Measurements from ENCODE around the gene RPGRIP1L. TPM values are rescaled to one million over a fixed set of nuclear protein-coding genes. Genes with fewer than 3 reads are reported as not detected.
A peak's percentile ranks its signal among the peaks of the same experiment; 100 is the strongest.

RPGRIP1L gene
- total RNA-seq, 1 donor from 2014 or later = 1.1 TPM

GRCh38 chr16:53608094-53608493 lies 95.6 kb downstream of the RPGRIP1L start:
- no peak for ATAC-seq
- DNase-seq (ENCODE audit: low spot score) = no peak

DNA sequence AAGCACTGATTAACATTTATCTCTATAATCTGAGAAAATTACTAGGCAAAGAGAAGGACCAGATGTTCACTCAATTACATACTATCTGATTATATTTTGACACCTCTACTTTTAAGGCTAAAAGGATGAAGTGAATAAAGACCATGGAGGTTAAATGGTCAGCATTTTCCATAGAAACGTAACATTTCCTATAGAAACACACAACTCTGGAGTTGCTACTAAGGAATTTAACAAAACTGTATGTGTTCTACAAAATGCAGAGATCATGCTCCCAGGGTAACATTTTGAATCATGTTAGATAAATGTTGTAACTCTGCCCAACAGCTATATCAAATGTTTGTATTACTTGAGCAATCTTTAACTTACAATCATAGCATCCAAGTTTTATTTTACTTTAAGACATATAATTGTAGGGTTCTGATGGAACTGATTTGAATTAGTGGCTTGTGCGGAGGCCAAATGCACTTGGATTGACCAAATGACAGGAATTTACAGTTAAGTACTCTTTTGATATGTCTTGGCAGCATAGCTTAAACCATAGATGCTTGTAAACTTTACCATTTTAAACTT lies 97.7 kb downstream of the RPGRIP1L start:
- DNase-seq (ENCODE audit: low spot score) = no peak

DNA sequence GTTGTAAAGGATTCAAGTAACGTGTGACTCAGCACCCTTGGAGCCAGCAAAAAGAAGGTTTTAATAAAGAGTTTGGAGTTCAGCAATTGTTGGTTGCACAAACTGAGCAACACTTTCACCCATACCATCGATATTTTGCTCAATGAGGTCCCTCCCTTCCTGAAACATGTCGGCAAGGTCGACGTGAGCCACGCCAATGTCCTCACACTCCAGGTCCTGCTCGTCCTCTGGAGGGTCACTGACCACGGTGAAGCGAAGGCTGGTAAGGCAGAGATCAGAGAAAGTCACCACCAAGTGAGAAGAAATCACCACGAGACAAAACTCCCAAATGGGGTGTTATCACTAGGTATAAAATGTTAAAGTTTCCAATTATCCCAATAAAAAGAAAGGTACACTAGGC lies 98.3 kb downstream of the RPGRIP1L start:
- DNase-seq (ENCODE audit: low spot score) (no peak), ATAC-seq (no peak)

More for the DNA sequence above, 97.7 kb downstream of the RPGRIP1L start:
- no peak for ATAC-seq

DNA sequence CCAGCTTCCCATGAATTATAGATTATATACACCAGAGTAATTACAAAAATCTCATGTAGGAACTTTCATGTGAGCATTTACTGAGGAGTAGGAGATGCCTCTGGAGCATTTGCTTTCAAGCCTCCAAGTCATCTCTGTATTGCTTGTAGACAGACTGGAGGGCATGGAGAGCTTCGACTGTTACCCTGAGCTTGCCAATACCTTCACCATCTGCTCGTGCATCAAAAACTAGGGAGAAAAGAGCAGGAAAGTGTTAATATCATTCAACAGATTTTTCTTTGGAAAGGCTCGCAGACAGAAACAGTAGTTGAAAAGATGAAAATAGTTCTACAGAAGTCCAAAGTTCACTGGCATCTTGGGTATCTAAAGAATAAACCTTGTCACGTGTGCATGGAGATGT lies 101.7 kb downstream of the RPGRIP1L start:
- DNase-seq (ENCODE audit: low spot score) (no peak), ATAC-seq (no peak)

DNA sequence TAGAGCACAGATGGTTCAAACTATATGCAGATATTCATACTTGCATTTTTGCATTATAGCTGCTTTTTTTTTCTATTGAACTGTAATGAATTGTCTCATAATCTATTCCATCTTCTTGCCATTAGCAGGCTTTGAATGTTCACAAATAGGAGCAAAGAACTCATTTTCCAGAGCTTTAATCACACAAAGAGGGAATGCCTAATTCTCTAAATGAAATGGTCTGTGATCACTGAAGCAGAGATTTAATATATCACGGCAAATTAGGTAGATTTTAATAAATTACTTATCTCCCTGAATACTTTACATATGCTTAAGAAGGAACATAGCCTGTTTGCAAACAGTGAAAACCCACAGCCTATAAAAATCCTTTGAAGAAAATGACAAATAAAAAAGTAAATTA lies 103.0 kb downstream of the RPGRIP1L start:
- DNase-seq (ENCODE audit: low spot score) (no peak), ATAC-seq (no peak)

- no peak for DNase-seq (ENCODE audit: low spot score)
These were observed 103.5 kb downstream of the RPGRIP1L start for GRCh38 chr16:53600126-53600525.

DNA sequence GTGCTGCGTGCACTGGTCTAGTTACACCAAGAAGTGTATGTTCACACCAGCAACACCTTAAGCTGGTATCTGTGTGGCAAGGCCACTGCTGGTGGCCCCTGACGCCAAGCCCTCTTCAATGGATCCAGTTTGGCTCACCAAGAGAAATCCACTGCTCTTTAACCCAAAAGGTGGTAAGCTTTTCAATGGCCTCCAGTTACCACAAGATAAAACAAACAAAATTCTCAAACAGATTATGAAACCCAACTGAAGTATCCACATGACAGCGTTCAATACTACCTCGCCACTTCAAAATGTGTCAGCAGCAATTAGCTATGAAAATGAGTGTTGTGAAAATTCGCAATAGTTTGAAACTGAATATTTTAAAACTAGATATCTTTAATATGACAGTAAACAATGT lies 104.1 kb downstream of the RPGRIP1L start:
- DNase-seq (ENCODE audit: low spot score) (no peak), ATAC-seq (peak; percentile 90)

More at GRCh38 chr16:53600126-53600525, 103.5 kb downstream of the RPGRIP1L start:
- ATAC-seq = no peak

- ATAC-seq = no peak
- DNase-seq (ENCODE audit: low spot score) = no peak
These were observed 105.0 kb downstream of the RPGRIP1L start for GRCh38 chr16:53598511-53599275.

- DNase-seq (ENCODE audit: low spot score) (no peak), ATAC-seq (no peak)
These were observed 105.9 kb downstream of the RPGRIP1L start for GRCh38 chr16:53597776-53598175.

DNA sequence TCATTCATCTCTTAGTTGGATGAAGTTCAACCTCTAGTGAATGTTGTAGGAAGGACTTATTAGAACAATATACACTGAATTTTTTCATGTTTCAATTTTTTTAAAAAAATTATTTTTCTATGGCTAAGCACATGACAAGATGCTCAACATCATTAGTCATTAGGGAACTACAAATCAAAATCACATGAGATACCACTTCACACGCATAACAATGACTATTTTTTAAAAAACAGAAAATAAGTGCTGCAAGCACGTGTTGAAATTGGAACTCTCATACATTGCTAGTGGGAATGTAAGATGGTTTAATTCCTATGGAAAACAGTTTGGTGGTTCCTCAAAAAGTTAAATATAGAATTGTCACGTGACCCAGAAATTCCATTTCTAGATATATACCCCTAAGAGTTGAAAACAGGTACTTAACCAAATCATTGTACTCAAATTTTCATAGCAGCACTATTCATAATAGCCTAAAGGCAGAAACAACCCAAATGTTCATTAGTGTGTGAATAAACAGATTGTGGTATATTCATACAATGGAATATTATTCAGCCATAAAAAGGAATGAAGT lies 115.5 kb downstream of the RPGRIP1L start:
- ATAC-seq = no peak

DNA sequence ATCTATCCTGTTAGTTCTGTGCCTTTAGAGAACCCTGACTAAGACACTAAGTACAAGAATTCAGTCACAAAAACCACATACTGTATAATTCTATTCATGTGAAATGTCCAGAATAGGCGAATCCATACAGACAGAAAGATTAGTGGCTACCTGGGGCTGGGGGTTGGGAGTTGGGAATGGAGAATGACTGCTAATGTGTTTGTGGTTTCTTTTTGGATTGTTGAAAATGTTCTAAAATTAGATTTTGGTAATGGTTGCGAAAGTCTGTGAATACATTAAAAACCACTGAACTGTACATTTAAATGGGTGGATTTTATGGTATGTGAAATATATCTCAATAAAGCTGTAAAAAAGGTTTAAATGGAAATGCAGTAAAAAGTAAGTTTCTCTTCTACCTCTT lies 120.3 kb downstream of the RPGRIP1L start:
- DNase-seq (ENCODE audit: low spot score) (no peak), ATAC-seq (no peak)

More for the DNA sequence above, 115.5 kb downstream of the RPGRIP1L start:
- no peak for DNase-seq (ENCODE audit: low spot score)

DNA sequence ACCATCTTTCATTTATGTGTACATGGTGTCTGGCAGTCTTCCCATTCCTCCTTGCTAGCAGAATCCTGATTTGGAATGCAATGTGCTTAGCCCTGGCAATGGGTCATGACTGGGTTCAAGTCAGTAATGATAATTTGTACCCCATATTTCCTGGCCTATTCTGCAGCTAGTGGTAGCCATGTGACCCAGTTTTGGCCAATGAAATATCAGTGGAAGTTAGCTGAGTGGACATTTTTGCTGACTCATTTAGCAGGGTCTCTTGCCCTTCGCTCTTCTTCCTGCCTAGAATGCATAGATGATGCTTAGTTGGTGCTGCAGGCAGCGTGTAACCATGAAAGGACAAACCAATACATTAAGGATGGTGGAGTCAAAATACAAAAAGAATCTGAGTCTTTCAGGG lies 121.9 kb downstream of the RPGRIP1L start:
- ATAC-seq = no peak
- DNase-seq (ENCODE audit: low spot score) = no peak

GRCh38 chr16:53580038-53580802 lies 123.4 kb downstream of the RPGRIP1L start:
- DNase-seq (ENCODE audit: low spot score) (no peak), ATAC-seq (no peak)

- DNase-seq (ENCODE audit: low spot score) (no peak), ATAC-seq (no peak)
These were observed 126.8 kb downstream of the RPGRIP1L start for GRCh38 chr16:53576904-53577303.

DNA sequence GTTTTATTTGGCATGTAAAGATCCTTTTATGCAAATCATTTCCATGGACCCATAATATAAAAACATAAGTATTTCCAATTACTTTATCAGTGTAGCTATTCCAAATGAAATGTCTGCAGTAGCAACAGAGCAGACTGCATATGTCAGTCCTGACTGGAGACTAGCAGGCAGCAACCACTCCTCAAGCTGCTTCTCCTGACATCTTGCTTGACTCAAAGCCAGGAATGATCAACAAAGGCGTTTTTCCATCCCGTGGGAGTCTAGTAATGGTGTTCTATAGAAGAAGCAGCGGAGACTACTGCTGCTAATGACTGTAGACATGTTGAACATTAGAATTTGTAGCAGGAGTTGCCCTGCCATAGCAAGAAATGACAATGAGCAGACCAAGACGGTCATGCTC lies 127.4 kb downstream of the RPGRIP1L start:
- ATAC-seq = no peak
- no peak for DNase-seq (ENCODE audit: low spot score)

DNA sequence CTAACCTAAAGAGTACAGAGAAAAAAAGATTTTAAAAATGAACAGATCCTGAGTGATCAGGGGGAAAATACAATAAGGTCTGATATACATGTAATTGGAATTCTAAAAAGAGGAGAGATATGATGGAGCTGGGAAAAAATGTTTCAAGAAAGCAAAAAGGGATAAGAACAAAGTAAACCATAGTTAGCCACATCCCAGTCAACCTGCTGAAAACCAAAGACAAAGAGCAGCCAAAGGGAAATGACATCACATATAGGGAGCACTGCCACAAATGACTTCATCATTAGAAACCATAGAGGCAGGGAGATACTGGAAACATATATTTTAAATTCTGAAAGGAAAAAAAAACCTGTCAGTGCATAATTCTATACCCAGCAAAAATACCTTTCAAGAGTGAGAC lies 131.9 kb downstream of the RPGRIP1L start:
- DNase-seq (ENCODE audit: low spot score) (no peak), ATAC-seq (no peak)

DNA sequence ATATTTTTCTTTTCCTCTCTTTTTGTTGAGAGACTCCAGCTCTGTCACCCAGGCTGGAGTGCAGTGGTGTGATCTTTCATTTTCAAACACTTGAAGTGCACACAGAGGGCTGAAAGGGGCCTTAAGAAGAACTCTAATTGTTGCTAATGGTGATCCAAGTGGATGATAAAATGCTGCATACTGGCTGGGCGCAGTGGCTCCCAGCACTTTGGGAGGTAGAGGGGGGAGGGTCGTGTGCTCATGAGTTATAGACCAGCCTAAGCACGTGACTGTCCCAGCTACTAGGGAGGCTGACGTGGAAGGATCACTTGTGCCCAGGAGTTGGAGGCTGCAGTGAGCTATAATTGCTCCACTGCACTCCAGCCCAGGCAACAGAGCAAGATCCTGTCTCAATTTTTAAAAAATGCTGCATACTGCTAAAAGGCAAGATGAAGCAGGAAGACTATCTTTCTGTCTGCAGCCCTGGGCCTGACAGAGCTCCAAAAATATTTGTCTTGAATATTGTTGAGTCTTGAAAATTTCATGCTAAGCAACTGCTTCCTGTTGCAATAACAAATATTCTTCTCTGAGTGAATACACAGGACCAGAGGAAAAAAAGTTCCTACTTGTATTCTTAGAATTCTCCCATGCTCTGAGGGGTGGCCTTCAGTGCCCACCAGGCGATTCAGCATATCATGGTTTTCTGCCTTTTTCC lies 137.0 kb downstream of the RPGRIP1L start:
- no peak for ATAC-seq

GRCh38 chr16:53565296-53565863 lies 138.3 kb downstream of the RPGRIP1L start:
- no peak for DNase-seq (ENCODE audit: low spot score)
- ATAC-seq = no peak

More for the DNA sequence above, 137.0 kb downstream of the RPGRIP1L start:
- DNase-seq (ENCODE audit: low spot score) = no peak

DNA sequence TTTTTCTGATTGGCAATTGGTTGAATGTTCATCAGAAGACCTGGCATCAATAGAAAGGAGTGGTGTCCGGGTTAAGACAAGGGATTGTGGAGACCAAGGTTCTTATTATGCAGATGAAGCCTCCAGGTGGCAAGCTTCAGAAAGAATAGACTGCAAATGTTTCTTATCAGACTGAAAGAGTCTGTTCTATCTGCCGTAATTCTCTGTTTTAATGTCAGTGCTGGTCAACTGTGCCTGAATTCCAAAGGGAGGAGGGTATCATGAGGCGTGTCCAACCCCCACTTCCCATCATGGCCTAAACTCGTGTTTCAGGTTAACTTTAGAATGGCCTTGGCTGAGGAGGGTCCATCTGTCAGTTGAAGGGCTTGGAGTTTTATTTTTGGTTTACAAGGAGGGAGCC lies 140.2 kb downstream of the RPGRIP1L start:
- DNase-seq (ENCODE audit: low spot score) (no peak), ATAC-seq (no peak)

- ATAC-seq (no peak), DNase-seq (ENCODE audit: low spot score) (no peak)
These were observed 142.4 kb downstream of the RPGRIP1L start for GRCh38 chr16:53561101-53561888.

Measured in left lobe of liver (tissue), 2 donors.